SHP77 (cell line): ENCODE results near the gene RNF180.
A peak's percentile ranks its signal among the peaks of the same experiment; 100 is the strongest.
"Not testable (repeated sequence)": the region's sequence is repeated elsewhere in the genome, so short reads cannot be mapped to it uniquely, and the experiment has no call there.

Experiments used
- DNase-seq, 2 experiments: peaks; one replicate each; lab custom pipeline; 2025; lab: John Stamatoyannopoulos, UW

RNF180 gene

GRCh38 chr5:64180661-64181343 lies 15.2 kb downstream of the RNF180 start:
- DNase-seq, result no peak

GRCh38 chr5:64181440-64181839 lies 15.8 kb downstream of the RNF180 start:
- DNase-seq, result no peak

- no peak for DNase-seq
Observed at GRCh38 chr5:64183956-64184355, 18.3 kb downstream of the RNF180 start.

- no peak for DNase-seq
Observed at GRCh38 chr5:64184832-64185231, 19.2 kb downstream of the RNF180 start.

GRCh38 chr5:64188776-64189175 lies 23.1 kb downstream of the RNF180 start:
- DNase-seq, result no peak

GRCh38 chr5:64190562-64191306 lies 25.1 kb downstream of the RNF180 start:
- DNase-seq, result no peak

GRCh38 chr5:64195981-64196380 lies 30.3 kb downstream of the RNF180 start:
- DNase-seq, result no peak

- DNase-seq, result no peak
Observed at GRCh38 chr5:64199425-64199824, 33.8 kb downstream of the RNF180 start.

- DNase-seq, result no peak
Observed at GRCh38 chr5:64201996-64202395, 36.4 kb downstream of the RNF180 start.

- DNase-seq, result no peak
Observed at GRCh38 chr5:64206653-64207052, 41.0 kb downstream of the RNF180 start.

GRCh38 chr5:64207978-64208377 lies 42.3 kb downstream of the RNF180 start:
- no peak for DNase-seq

GRCh38 chr5:64209353-64209752 lies 43.7 kb downstream of the RNF180 start:
- DNase-seq, result no peak

- no peak for DNase-seq
Observed at GRCh38 chr5:64210866-64211265, 45.2 kb downstream of the RNF180 start.

- DNase-seq, result no peak
Observed at GRCh38 chr5:64213011-64213410, 47.4 kb downstream of the RNF180 start.

GRCh38 chr5:64213531-64213930 lies 47.9 kb downstream of the RNF180 start:
- no peak for DNase-seq

GRCh38 chr5:64214132-64214531 lies 48.5 kb downstream of the RNF180 start:
- DNase-seq, result no peak

GRCh38 chr5:64221911-64222310 lies 56.3 kb downstream of the RNF180 start:
- no peak for DNase-seq

GRCh38 chr5:64225286-64225981 lies 59.8 kb downstream of the RNF180 start:
- not testable (repeated sequence) for DNase-seq

- not testable (repeated sequence) for DNase-seq
Observed at GRCh38 chr5:64227131-64227537, 61.5 kb downstream of the RNF180 start.

- peak; percentile 14 to 21 for DNase-seq
Observed at GRCh38 chr5:64229163-64229774, 63.6 kb downstream of the RNF180 start.

- DNase-seq, result no peak
Observed at GRCh38 chr5:64260756-64261155, 95.1 kb downstream of the RNF180 start.

- DNase-seq, result no peak
Observed at GRCh38 chr5:64269164-64269563, 103.5 kb downstream of the RNF180 start.

GRCh38 chr5:64273276-64273675 lies 107.6 kb downstream of the RNF180 start:
- DNase-seq, result no peak
